HEK293 (cell line): ENCODE results near the gene TIRAP.

Experiments
- CTCF ChIA-PET: fragments of 350-600 bp; formaldehyde crosslinking; extraction: SDS; loops from one replicate; lab custom pipeline; 2021; ENCODE audit warnings: antibody characterized with exemption; lab: Yijun Ruan, JAX
- POLR2A ChIA-PET: fragments of 300-600 bp; formaldehyde crosslinking; extraction: SDS; loops from one replicate; lab custom pipeline; 2020; ENCODE audit warnings: antibody characterized with exemption, inconsistent platforms; lab: Yijun Ruan, JAX
- H3K27ac ChIP-seq: fragments of 200-500 bp; sonication (Bioruptor generic); 2 replicates; pipeline ENCODE4 v1.5.1; 2014; ENCODE audit warnings: low read depth, low read length, control low read depth, inconsistent platforms; ENCODE audit errors: extremely low read depth
- H3K36me3 ChIP-seq, 2 experiments: fragments of 200-500 bp in 1 of 2; sonication (Bioruptor generic) in 1 of 2; 1 replicate in 1 of 2; 2 replicates in 1 of 2; pipeline ENCODE4 v1.5.1; 2014 to 2017; ENCODE audit warnings: inconsistent platforms in 2 of 2, low read length in 2 of 2; ENCODE audit not compliant: control insufficient read depth in 2 of 2, insufficient read depth in 1 of 2
- H3K4me1 ChIP-seq: fragments of 200-500 bp; sonication (Bioruptor generic); 2 replicates; pipeline ENCODE4 v1.5.1; 2014; ENCODE audit warnings: mild to moderate bottlenecking, low read length, inconsistent platforms; ENCODE audit not compliant: control insufficient read depth, insufficient read depth
- H3K4me3 ChIP-seq: 2 replicates; pipeline ENCODE4 v1.5.1; 2011; ENCODE audit warnings: low read depth, mild to moderate bottlenecking, control low read depth, low read length, moderate library complexity
- H3K9me3 ChIP-seq: fragments of 200-500 bp; sonication (Bioruptor generic); 2 replicates; pipeline ENCODE4 v1.5.1; 2014; ENCODE audit warnings: low read depth, low read length, inconsistent platforms; ENCODE audit not compliant: control insufficient read depth, insufficient read depth
- BCL11B ChIP-seq: fragments of 450-650 bp; formaldehyde crosslinking; IDR thresholded peaks from 2 replicates; pipeline ENCODE4 v1.5.1; 2016; ENCODE audit warnings: low read depth, missing biosample characterization, missing genetic modification characterization
- HIC1 ChIP-seq: fragments of 450-650 bp; formaldehyde crosslinking; IDR thresholded peaks from 2 replicates; pipeline ENCODE4 v1.5.1; 2016; ENCODE audit warnings: missing biosample characterization, missing genetic modification characterization
- KLF1 ChIP-seq: fragments of 450-650 bp; formaldehyde crosslinking; IDR thresholded peaks from 2 replicates; pipeline ENCODE4 v1.5.1; 2016; ENCODE audit warnings: missing biosample characterization, missing genetic modification characterization
- REST ChIP-seq: fragments of 450-650 bp; formaldehyde crosslinking; IDR thresholded peaks from 2 replicates; pipeline ENCODE4 v1.5.1; 2016; ENCODE audit warnings: missing biosample characterization, missing genetic modification characterization
- SCRT1 ChIP-seq: fragments of 450-650 bp; formaldehyde crosslinking; IDR thresholded peaks from 2 replicates; pipeline ENCODE4 v1.5.1; 2016; ENCODE audit warnings: missing biosample characterization, missing genetic modification characterization, borderline replicate concordance
- SP3 ChIP-seq: fragments of 450-650 bp; formaldehyde crosslinking; IDR thresholded peaks from 2 replicates; pipeline ENCODE4 v1.5.1; 2016; ENCODE audit warnings: missing biosample characterization, missing genetic modification characterization
- ZNF19 ChIP-seq: fragments of 450-650 bp; formaldehyde crosslinking; IDR thresholded peaks from 2 replicates; pipeline ENCODE4; 2016; ENCODE audit warnings: missing biosample characterization, missing genetic modification characterization, low read depth
- ZNF2 ChIP-seq: fragments of 450-650 bp; formaldehyde crosslinking; IDR thresholded peaks from 2 replicates; pipeline ENCODE4 v1.5.1; 2016; ENCODE audit warnings: missing biosample characterization, missing genetic modification characterization
- ZNF202 ChIP-seq: fragments of 450-650 bp; formaldehyde crosslinking; IDR thresholded peaks from 2 replicates; pipeline ENCODE4 v1.5.1; 2016; ENCODE audit warnings: missing biosample characterization, missing genetic modification characterization, borderline replicate concordance
- ZNF211 ChIP-seq: fragments of 450-650 bp; formaldehyde crosslinking; IDR thresholded peaks from 2 replicates; pipeline ENCODE4 v1.5.1; 2016; ENCODE audit warnings: low read depth, missing biosample characterization, missing genetic modification characterization
- ZNF239 ChIP-seq: fragments of 450-650 bp; formaldehyde crosslinking; IDR thresholded peaks from 2 replicates; pipeline ENCODE4 v1.5.1; 2016; ENCODE audit warnings: missing biosample characterization, missing genetic modification characterization
- ZNF274 ChIP-seq, 2 experiments: fragments of 200-500 bp in 1 of 2; fragments of 450-650 bp in 1 of 2; sonication (Bioruptor generic) in 1 of 2; formaldehyde crosslinking in 1 of 2; IDR thresholded peaks; 2 replicates each; pipeline versions ENCODE4 v1.5.1 to v1.6.1; 2014 to 2016; ENCODE audit warnings: borderline replicate concordance in 1 of 2, inconsistent platforms in 1 of 2, low read length in 1 of 2, missing biosample characterization in 1 of 2, missing genetic modification characterization in 1 of 2
- ZNF302 ChIP-seq: fragments of 450-650 bp; formaldehyde crosslinking; IDR thresholded peaks from 2 replicates; pipeline ENCODE4 v1.5.1; 2016; ENCODE audit warnings: missing biosample characterization, missing genetic modification characterization, low read depth
- ZNF398 ChIP-seq: fragments of 450-650 bp; formaldehyde crosslinking; IDR thresholded peaks from 2 replicates; pipeline ENCODE4 v1.5.1; 2017; ENCODE audit warnings: missing biosample characterization, missing genetic modification characterization
- ZNF561 ChIP-seq: fragments of 450-650 bp; IDR thresholded peaks from 2 replicates; pipeline ENCODE4 v1.5.1; 2018; ENCODE audit warnings: missing biosample characterization, missing genetic modification characterization, borderline replicate concordance
- ZNF596 ChIP-seq: fragments of 450-650 bp; IDR thresholded peaks from 2 replicates; pipeline ENCODE4 v1.5.0; 2018; ENCODE audit warnings: missing biosample characterization, mild to moderate bottlenecking, missing genetic modification characterization, moderate library complexity
- ZNF785 ChIP-seq: fragments of 450-650 bp; formaldehyde crosslinking; IDR thresholded peaks from 2 replicates; pipeline ENCODE4 v1.5.1; 2016; ENCODE audit warnings: missing biosample characterization, missing genetic modification characterization
- ZNF830 ChIP-seq: fragments of 450-650 bp; IDR thresholded peaks from 2 replicates; pipeline ENCODE4 v1.5.0; 2018; ENCODE audit warnings: missing biosample characterization, missing genetic modification characterization, low read depth, mild to moderate bottlenecking, moderate library complexity
- TF ChIP-seq, protein P1 (sequence below): fragments of 450-650 bp; formaldehyde crosslinking; IDR thresholded peaks from 2 replicates; pipeline ENCODE4 v1.5.1; 2016; ENCODE audit warnings: missing biosample characterization, missing genetic modification characterization
- TF ChIP-seq, protein P2 (sequence below): fragments of 450-650 bp; formaldehyde crosslinking; IDR thresholded peaks from 2 replicates; pipeline ENCODE4 v1.5.1; 2016; ENCODE audit warnings: missing biosample characterization, missing genetic modification characterization

Gene TIRAP

GRCh38 chr11:126263489-126263888, 19.4 kb upstream of the TIRAP start:
- Histone ChIP-seq H3K4me3 (no peak overlapping the region), H3K36me3 (peaks cover 9 to 78% of the 10 kb centered on the region in 2 experiments; a peak in 2 of 3 replicates), H3K4me1 (no peaks in the 10 kb centered on the region)
- ChIA-PET POLR2A (no interaction called here), CTCF (interaction anchor here (0.7 kb wide), 1 partner anchor 822 kb away, joined by 3 read pairs; no protein-coding TSS in a partner anchor)
- TF ChIP-seq ZNF2 (tag by site-specific recombination) (no peak), ZNF202 (tag by site-specific recombination) (no peak), ZNF302 (tag by site-specific recombination) (no peak), SP3 (tag by site-specific recombination) (no peak), SCRT1 (tag by site-specific recombination) (no peak), BCL11B (tag by site-specific recombination) (no peak), ZNF274 (IDR thresholded peaks at IDR 0.05; ENCODE audit: low read length) (no peak), ZNF274 (tag by site-specific recombination; IDR thresholded peaks at IDR 0.05; ENCODE audit: borderline replicate concordance) (no peak), HIC1 (no peak), ZNF211 (tag by site-specific recombination) (no peak), ZNF561 (no peak), ZNF239 (no peak), ZNF596 (tag by site-specific recombination) (no peak), REST (tag by site-specific recombination) (no peak), ZNF19 (tag by site-specific recombination) (no peak), ZNF785 (tag by site-specific recombination) (no peak), ZNF398 (tag by site-specific recombination) (no peak), ZNF830 (tag by site-specific recombination) (no peak), KLF1 (tag by site-specific recombination) (no peak)
- TF ChIP-seq, protein P1, sequence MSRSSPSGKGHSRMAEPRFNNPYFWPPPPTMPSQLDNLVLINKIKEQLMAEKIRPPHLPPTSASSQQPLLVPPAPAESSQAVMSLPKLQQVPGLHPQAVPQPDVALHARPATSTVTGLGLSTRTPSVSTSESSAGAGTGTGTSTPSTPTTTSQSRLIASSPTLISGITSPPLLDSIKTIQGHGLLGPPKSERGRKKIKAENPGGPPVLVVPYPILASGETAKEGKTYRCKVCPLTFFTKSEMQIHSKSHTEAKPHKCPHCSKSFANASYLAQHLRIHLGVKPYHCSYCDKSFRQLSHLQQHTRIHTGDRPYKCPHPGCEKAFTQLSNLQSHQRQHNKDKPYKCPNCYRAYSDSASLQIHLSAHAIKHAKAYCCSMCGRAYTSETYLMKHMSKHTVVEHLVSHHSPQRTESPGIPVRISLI, result no peak
- TF ChIP-seq, protein P2, sequence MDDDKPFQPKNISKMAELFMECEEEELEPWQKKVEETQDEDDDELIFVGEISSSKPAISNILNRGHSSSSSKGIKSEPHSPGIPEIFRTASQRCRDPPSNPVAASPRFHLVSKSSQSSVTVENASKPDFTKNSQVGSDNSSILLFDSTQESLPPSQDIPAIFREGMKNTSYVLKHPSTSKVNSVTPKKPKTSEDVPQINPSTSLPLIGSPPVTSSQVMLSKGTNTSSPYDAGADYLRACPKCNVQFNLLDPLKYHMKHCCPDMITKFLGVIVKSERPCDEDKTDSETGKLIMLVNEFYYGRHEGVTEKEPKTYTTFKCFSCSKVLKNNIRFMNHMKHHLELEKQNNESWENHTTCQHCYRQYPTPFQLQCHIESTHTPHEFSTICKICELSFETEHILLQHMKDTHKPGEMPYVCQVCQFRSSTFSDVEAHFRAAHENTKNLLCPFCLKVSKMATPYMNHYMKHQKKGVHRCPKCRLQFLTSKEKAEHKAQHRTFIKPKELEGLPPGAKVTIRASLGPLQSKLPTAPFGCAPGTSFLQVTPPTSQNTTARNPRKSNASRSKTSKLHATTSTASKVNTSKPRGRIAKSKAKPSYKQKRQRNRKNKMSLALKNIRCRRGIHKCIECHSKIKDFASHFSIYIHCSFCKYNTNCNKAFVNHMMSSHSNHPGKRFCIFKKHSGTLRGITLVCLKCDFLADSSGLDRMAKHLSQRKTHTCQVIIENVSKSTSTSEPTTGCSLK, result no peak
- TF ChIP-seq, all 188 proteins: peak for 0
- no peaks in the 10 kb centered on the region for H3K9me3 ChIP-seq
- H3K27ac ChIP-seq, result no peak overlapping the region
